ENCODE measurements around the gene ATPAF2. TPM values are rescaled to one million over a fixed set of nuclear protein-coding genes. Genes with fewer than 3 reads are reported as not detected.

The ATPAF2 gene
- total and polyA plus RNA-seq, 7 donors: 10.3 to 28.8 (median 19.7) TPM

GRCh38 chr17:18011286-18011685, 27.7 kb downstream of the ATPAF2 start:
- no peak overlapping the region for H3K4me3 ChIP-seq
- H3K27ac ChIP-seq: no peak overlapping the region
- TF ChIP-seq POLR2A (IDR thresholded peaks at IDR 0.05): no peak
- TF ChIP-seq POLR2AphosphoS5 (IDR thresholded peaks at IDR 0.05): no peak
- TF ChIP-seq, protein P1, sequence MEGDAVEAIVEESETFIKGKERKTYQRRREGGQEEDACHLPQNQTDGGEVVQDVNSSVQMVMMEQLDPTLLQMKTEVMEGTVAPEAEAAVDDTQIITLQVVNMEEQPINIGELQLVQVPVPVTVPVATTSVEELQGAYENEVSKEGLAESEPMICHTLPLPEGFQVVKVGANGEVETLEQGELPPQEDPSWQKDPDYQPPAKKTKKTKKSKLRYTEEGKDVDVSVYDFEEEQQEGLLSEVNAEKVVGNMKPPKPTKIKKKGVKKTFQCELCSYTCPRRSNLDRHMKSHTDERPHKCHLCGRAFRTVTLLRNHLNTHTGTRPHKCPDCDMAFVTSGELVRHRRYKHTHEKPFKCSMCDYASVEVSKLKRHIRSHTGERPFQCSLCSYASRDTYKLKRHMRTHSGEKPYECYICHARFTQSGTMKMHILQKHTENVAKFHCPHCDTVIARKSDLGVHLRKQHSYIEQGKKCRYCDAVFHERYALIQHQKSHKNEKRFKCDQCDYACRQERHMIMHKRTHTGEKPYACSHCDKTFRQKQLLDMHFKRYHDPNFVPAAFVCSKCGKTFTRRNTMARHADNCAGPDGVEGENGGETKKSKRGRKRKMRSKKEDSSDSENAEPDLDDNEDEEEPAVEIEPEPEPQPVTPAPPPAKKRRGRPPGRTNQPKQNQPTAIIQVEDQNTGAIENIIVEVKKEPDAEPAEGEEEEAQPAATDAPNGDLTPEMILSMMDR (IDR thresholded peaks at IDR 0.05): no peak
- no peak for TF ChIP-seq EP300 (IDR thresholded peaks at IDR 0.05)
- WGBS, 2 donors: 94 to 96% methylated on average over 5 of the region's 5 CpGs
- no peak for DNase-seq
- intact Hi-C loops (cut with DNase I): no loop called here
- peaks cover 0 to 20% (median 3%) of the 10 kb centered on the region in 4 donors for H3K36me3 ChIP-seq
- no peaks in the 10 kb centered on the region for H3K9me3 ChIP-seq
- H3K27me3 ChIP-seq: no peaks in the 10 kb centered on the region
- H3K4me1 ChIP-seq: no peaks in the 10 kb centered on the region

DNA sequence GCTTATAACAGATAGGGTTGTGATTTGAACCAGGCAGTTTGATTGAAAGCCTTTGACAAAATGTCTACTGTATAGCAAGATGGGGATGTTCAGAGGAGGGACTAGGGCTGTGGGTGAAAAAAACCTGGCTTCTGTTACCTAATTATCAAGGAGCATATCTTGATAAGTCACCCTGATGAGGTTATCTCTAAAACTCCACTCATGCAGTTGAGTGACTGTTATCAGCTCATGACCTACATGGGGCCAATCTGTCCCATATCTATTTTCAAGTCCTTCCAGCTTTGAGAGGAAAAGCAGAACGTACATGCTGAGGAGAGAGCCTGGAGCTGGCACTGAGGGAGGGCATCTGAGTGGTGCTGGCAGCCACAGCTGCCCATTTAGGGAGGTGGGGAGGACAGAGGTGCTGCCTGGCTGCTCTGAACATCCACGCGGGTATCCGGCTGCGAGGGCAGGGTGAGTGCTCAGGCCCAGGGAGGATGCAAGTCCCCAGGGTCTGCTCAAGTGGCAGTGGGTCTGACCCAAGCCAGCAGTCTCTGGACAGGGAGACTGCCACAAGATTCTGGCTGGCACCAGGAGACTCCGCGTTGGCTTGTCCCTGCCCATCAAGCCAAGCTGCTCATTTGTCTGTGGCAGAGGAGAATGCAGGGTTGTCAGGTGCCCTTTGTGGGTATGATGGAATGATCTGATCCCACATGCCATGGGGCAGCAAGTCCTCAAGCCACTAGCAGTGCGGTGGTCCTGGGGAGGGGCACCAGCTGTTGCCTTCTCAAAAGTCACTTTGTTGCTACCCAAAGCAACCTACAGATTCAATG, 29.2 kb downstream of the ATPAF2 start:
- Histone ChIP-seq H3K4me3 (no peak overlapping the region), H3K9me3 (no peaks in the 10 kb centered on the region), H3K4me1 (no peaks in the 10 kb centered on the region), H3K27me3 (no peaks in the 10 kb centered on the region), H3K27ac (no peak overlapping the region), H3K36me3 (peaks cover 0 to 14% (median 3%) of the 10 kb centered on the region in 4 donors)
- no peak for DNase-seq
- WGBS, 2 donors: 86 to 97% methylated on average over 8 of the region's 8 CpGs
- intact Hi-C loops (cut with DNase I): no loop called here
- no peak for TF ChIP-seq POLR2A (IDR thresholded peaks at IDR 0.05)

DNA sequence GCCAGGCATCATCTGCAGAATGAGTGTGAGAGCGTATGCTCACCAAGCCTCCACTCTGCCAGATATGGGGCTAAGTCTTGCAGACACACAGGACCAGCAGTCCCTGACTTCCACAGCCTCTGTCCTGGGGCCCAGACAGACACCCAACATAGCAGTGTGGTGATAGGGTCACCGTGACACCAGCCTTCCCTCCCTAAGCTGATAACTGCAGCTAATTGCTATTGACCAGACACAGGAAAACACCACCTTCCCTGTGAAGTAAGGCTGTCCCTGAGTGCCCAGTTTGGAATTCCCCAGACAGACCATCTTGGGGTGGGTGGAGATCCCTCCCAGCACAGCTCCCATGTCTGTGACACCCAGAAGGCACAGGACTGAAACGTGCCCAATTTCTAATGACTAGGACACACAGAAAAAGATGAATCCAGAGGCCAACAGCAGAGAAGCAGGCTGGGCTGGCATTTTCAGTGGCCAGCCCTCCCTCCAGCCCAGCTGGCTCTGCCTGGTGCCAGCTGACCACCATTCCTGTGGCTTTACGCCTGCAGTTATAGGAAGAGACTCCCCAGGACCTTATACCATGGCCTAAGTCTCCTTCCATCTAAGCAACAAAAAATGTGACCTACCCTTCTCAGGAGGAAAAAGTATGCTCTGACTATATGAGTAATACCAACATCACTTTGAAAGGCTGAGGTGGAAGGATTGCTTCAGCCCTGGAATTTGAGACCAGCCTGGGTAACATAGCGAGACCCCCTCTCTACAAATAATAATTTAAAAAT, 30.3 kb downstream of the ATPAF2 start:
- Histone ChIP-seq H3K4me3 (no peak overlapping the region), H3K36me3 (peaks cover 0 to 14% (median 3%) of the 10 kb centered on the region in 4 donors), H3K27ac (no peak overlapping the region), H3K9me3 (no peaks in the 10 kb centered on the region), H3K27me3 (no peaks in the 10 kb centered on the region), H3K4me1 (no peaks in the 10 kb centered on the region)
- TF ChIP-seq EP300 (IDR thresholded peaks at IDR 0.05) (no peak), POLR2A (IDR thresholded peaks at IDR 0.05) (no peak), POLR2AphosphoS5 (IDR thresholded peaks at IDR 0.05) (no peak)
- TF ChIP-seq, protein P1 (IDR thresholded peaks at IDR 0.05): no peak
- intact Hi-C loops (cut with DNase I): no loop called here
- 84 to 95% methylated on average over 5 of the region's 5 CpGs for WGBS, 2 donors
- DNase-seq: no peak

DNA sequence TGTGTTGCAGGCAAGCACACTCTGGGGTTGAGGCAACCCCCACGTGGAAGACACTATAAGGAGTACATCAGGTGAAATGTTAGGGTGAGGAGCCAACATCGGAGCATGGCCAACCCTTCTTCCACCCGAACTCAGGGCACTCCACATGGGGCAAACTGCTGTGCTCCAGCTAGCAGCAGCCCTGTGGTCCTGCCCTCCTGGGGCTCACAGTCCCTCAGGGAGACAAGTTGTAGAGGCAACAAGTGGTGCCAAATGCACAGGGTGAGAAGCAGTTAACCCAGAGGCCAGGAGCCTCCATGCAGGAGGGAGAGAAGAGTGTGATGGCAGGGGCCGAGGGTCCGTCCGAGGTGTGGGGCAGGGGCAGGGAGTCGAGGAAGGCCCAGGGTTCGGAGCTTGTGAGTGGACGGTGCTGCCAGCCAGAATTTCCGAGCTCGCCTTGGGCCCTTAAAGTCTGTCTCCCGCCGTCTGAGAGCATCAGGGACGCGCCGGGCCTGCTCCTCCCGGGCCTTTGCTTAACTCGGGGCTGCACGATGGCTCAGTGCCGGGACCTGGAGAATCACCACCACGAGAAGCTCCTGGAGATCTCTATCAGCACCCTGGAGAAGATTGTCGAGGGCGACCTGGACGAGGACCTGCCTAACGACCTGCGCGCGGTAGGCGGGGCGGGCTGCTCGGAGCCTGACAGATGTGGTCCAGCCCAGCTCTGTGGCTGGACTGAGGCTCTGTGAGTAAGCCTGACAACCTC, 32.3 kb downstream of the ATPAF2 start:
- no peaks in the 10 kb centered on the region for H3K4me1 ChIP-seq
- no peak for TF ChIP-seq POLR2A (IDR thresholded peaks at IDR 0.05)
- TF ChIP-seq, protein P1 (IDR thresholded peaks at IDR 0.05): no peak
- intact Hi-C loops (cut with DNase I): no loop called here
- H3K9me3 ChIP-seq: no peaks in the 10 kb centered on the region
- no peaks in the 10 kb centered on the region for H3K27me3 ChIP-seq
- no peak overlapping the region for H3K4me3 ChIP-seq
- no peak overlapping the region for H3K27ac ChIP-seq
- peaks cover 0 to 9% (median 3%) of the 10 kb centered on the region in 4 donors for H3K36me3 ChIP-seq
- DNase-seq: no peak
- 57 to 78% methylated on average over 31 of the region's 31 CpGs for WGBS, 2 donors

GRCh38 chr17:18005496-18005895, 33.5 kb downstream of the ATPAF2 start:
- peaks cover 0 to 9% (median 0%) of the 10 kb centered on the region in 4 donors for H3K36me3 ChIP-seq
- 88 to 91% methylated on average over 3 of the region's 3 CpGs for WGBS, 2 donors
- no peak overlapping the region for H3K27ac ChIP-seq
- TF ChIP-seq, protein P1 (IDR thresholded peaks at IDR 0.05): no peak
- TF ChIP-seq POLR2A (IDR thresholded peaks at IDR 0.05) (no peak), POLR2AphosphoS5 (IDR thresholded peaks at IDR 0.05) (no peak), EP300 (IDR thresholded peaks at IDR 0.05) (no peak)
- no peaks in the 10 kb centered on the region for H3K27me3 ChIP-seq
- no peak for DNase-seq
- no peak overlapping the region for H3K4me3 ChIP-seq
- no peaks in the 10 kb centered on the region for H3K9me3 ChIP-seq
- no peaks in the 10 kb centered on the region for H3K4me1 ChIP-seq
- intact Hi-C loops (cut with DNase I): no loop called here

Data from sigmoid colon (tissue), 7 donors.